WTC11 (cell line): ENCODE measurements around the gene HRNR.

Source experiments
- CBFB ChIP-seq: sonication (generic); formaldehyde crosslinking; IDR thresholded peaks from 2 replicates; pipeline ENCODE4 v1.8.1; 2022; ENCODE audit warnings: mild to moderate bottlenecking, low read depth, missing genetic modification reagents
- CREB1 ChIP-seq: sonication (generic); formaldehyde crosslinking; IDR thresholded peaks from 2 replicates; pipeline ENCODE4 v1.8.0; 2023; ENCODE audit warnings: mild to moderate bottlenecking, missing genetic modification reagents
- NR1H2 ChIP-seq: sonication (generic); formaldehyde crosslinking; IDR thresholded peaks from 2 replicates; pipeline ENCODE4 v1.9.0; 2021; ENCODE audit warnings: mild to moderate bottlenecking, moderate library complexity, missing genetic modification reagents
- TF ChIP-seq, protein P1 (sequence below): fragments of 200-600 bp; IDR thresholded peaks from 2 replicates; pipeline ENCODE4 v1.8.0; 2022; ENCODE audit warnings: antibody characterized with exemption

DNA sequence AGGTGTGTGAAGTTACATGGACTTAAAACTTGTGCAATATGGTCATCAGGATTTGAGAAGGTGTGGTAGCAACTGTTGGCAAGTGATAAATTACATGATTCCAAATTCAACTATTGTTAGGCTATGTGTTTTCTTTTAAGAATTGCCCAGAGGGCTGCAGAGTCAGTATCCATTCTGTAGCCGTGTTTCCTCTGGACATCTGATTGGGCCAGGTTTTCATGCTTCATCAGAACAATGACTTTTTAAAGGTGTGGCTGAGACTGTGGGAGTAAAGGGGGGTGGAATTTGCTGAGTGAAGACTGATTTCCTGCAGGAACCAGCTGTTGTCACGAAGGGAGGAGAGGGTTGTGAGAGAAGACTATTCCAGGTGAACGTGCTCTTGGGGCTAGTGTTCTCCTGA lies 1.7 kb upstream of the HRNR start:
- TF ChIP-seq, protein P1, sequence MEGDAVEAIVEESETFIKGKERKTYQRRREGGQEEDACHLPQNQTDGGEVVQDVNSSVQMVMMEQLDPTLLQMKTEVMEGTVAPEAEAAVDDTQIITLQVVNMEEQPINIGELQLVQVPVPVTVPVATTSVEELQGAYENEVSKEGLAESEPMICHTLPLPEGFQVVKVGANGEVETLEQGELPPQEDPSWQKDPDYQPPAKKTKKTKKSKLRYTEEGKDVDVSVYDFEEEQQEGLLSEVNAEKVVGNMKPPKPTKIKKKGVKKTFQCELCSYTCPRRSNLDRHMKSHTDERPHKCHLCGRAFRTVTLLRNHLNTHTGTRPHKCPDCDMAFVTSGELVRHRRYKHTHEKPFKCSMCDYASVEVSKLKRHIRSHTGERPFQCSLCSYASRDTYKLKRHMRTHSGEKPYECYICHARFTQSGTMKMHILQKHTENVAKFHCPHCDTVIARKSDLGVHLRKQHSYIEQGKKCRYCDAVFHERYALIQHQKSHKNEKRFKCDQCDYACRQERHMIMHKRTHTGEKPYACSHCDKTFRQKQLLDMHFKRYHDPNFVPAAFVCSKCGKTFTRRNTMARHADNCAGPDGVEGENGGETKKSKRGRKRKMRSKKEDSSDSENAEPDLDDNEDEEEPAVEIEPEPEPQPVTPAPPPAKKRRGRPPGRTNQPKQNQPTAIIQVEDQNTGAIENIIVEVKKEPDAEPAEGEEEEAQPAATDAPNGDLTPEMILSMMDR = no peak
- no peak for TF ChIP-seq NR1H2 (CRISPR knock-in tag)
- no peak for TF ChIP-seq CBFB (CRISPR knock-in tag)
- no peak for TF ChIP-seq CREB1 (CRISPR knock-in tag)
